Smooth muscle cell (in vitro differentiated cells): ENCODE measurements around the gene SLC26A1. TPM values are rescaled to one million over a fixed set of nuclear protein-coding genes. Genes with fewer than 3 reads are reported as not detected.

Experiments used
- DNase-seq: peaks from one replicate; lab custom pipeline; 2025; ENCODE audit not compliant: unreplicated experiment; lab: John Stamatoyannopoulos, UW
- H2AFZ ChIP-seq: fragments of 200-600 bp; sonication (generic); 2 replicates; pipeline ENCODE4 v1.6.0; 2016; ENCODE audit warnings: antibody characterized with exemption, low read depth, mild to moderate bottlenecking
- H3F3A ChIP-seq: fragments of 200-600 bp; sonication (generic); 2 replicates; pipeline ENCODE4 v1.6.0; 2017; ENCODE audit warnings: antibody characterized with exemption, low read depth
- H3K27ac ChIP-seq: fragments of 200-600 bp; sonication (generic); 2 replicates; pipeline ENCODE4 v1.5.1; 2016; ENCODE audit warnings: low read depth, mild to moderate bottlenecking
- H3K27me3 ChIP-seq: fragments of 200-600 bp; sonication (generic); 2 replicates; pipeline ENCODE4 v1.6.1; 2016; ENCODE audit warnings: low read depth, mild to moderate bottlenecking
- H3K36me3 ChIP-seq: fragments of 200-600 bp; sonication (generic); 2 replicates; pipeline ENCODE4 v1.5.1; 2016; ENCODE audit warnings: low read depth
- H3K4me1 ChIP-seq: fragments of 200-600 bp; sonication (generic); 2 replicates; pipeline ENCODE4 v1.5.1; 2016; ENCODE audit warnings: low read depth
- H3K4me2 ChIP-seq: fragments of 200-600 bp; sonication (generic); 2 replicates; pipeline ENCODE4 v1.6.0; 2016; ENCODE audit warnings: mild to moderate bottlenecking
- H3K4me3 ChIP-seq: fragments of 200-600 bp; sonication (generic); 2 replicates; pipeline ENCODE4 v1.5.1; 2016; ENCODE audit warnings: mild to moderate bottlenecking
- H3K79me2 ChIP-seq: fragments of 200-600 bp; sonication (generic); 2 replicates; pipeline ENCODE4 v1.6.0; 2016; ENCODE audit warnings: low read depth, mild to moderate bottlenecking
- H3K9ac ChIP-seq: fragments of 200-600 bp; sonication (generic); 2 replicates; pipeline ENCODE4 v1.6.0; 2016; ENCODE audit warnings: low read depth
- H3K9me3 ChIP-seq: fragments of 200-600 bp; sonication (generic); replicated peaks from 2 replicates; pipeline ENCODE4 v1.5.1; 2016; ENCODE audit warnings: low read depth
- H4K20me1 ChIP-seq: fragments of 200-600 bp; sonication (generic); 2 replicates; pipeline ENCODE4 v1.6.0; 2016; ENCODE audit warnings: low read depth
- CTCF ChIP-seq: fragments of 200-600 bp; sonication (generic); IDR thresholded peaks from 2 replicates; pipeline ENCODE4 v1.5.1; 2017; ENCODE audit warnings: borderline replicate concordance, mild to moderate bottlenecking, antibody characterized with exemption; ENCODE audit not compliant: insufficient read depth, poor library complexity, severe bottlenecking
- WGBS: methylation state at CpG from one replicate; pipeline ENCODE4 v1.1.7; 2016; ENCODE audit warnings: low lambda C conversion rate; 5-methylcytosine and 5-hydroxymethylcytosine counted together
- polyA plus RNA-seq: library from polyadenylated mRNA; unstranded; fragments of >200 nt; fragmentation: Nextera tagmentation; extraction: Ambion mirVana; gene quantifications from 2 replicates; pipeline ENCODE4 v1.2.1, GENCODE V29; 2016
- total RNA-seq: library from RNA; depleted of rRNA; stranded (reverse); fragments of >200 nt; gene quantifications from 2 replicates; pipeline ENCODE4 v1.2.3, GENCODE V29; 2014

The SLC26A1 gene
- total and polyA plus RNA-seq, 2 experiments from 2014 or later, result 0.67 to 1.7 TPM

DNA sequence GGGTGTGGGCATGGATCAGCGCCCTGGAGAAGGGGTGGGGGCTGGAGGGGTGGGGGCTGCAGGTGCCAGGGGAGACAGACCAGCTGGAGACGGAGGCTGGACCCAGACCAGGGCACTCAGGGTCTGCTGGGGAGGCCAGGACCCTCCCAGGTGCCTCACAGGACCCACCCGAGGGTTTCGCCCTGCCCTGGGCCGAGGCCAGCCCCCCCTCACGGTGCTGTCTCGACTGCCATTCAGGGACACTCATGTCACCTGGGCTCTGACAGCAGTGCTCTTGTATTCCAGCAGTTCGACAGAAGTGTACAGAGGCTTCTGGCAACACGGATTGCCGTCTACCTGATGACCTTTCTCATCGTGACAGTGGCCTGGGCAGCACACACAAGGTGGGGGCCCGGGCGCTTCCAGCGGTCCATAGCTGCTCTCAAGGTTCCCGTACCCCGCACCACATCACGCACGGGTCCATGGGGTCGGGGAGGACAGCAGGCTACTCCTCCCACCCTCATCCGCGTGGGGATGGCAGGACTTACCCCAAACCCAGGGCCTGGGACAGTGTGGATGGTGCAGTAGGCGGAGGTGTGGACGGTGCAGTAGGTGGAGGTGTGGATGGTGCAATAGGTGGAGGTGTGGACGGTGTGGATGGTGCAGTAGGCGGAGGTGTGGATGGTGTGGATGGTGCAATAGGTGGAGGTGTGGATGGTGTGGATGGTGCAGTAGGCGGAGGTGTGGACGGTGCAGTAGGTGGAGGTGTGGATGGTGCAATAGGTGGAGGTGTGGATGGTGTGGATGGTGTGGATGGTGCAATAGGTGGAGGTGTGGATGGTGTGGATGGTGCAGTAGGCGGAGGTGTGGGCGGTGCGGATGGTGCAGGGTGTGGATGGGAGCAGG is 42.8 kb downstream of the SLC26A1 start:
- DNase-seq, result no peak
- H3K4me3 ChIP-seq, result no peak overlapping the region
- H3K4me1 ChIP-seq, result no peaks in the 10 kb centered on the region
- no peak overlapping the region for H3K9ac ChIP-seq
- H3K27me3 ChIP-seq, result no peaks in the 10 kb centered on the region
- no peak overlapping the region for H2AFZ ChIP-seq
- 92% methylated on average over 25 of the region's 30 CpGs for WGBS
- H4K20me1 ChIP-seq, result peaks cover 12% of the 10 kb centered on the region
- no peaks in the 10 kb centered on the region for H3K79me2 ChIP-seq
- H3K27ac ChIP-seq, result no peak overlapping the region
- H3F3A ChIP-seq, result no peaks in the 10 kb centered on the region
- no peaks in the 10 kb centered on the region for H3K9me3 ChIP-seq
- H3K36me3 ChIP-seq, result no peaks in the 10 kb centered on the region
- no peak for TF ChIP-seq CTCF
- no peak overlapping the region for H3K4me2 ChIP-seq

DNA sequence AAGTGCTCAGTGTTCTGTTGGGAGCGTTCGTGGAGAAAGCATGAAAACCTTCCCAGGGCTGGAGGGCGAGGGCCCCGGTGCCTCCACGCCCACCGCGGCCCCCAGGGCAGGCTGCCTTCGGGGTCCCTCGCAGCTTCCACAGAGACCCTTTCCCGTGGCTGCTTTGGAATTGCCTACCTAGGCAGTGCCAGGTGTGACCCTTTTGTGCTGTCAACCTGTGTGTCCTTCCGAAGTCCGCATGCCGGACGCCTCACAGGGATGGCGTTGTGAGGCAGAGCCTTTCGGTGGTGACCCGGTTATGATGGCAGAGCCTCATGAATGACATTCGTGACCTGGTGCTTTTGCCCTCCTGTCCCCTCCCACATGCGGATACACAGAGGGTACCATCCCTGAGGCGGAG is 43.5 kb downstream of the SLC26A1 start:
- WGBS, result 91% methylated on average over 20 of the region's 20 CpGs
- Histone ChIP-seq H3K4me3 (no peak overlapping the region), H3K4me2 (no peak overlapping the region), H4K20me1 (peaks cover 18% of the 10 kb centered on the region), H3K9me3 (no peaks in the 10 kb centered on the region), H3K9ac (no peak overlapping the region), H3K36me3 (no peaks in the 10 kb centered on the region), H3K4me1 (no peaks in the 10 kb centered on the region), H3K27ac (no peak overlapping the region), H3K79me2 (no peaks in the 10 kb centered on the region), H2AFZ (no peak overlapping the region), H3F3A (no peaks in the 10 kb centered on the region), H3K27me3 (no peaks in the 10 kb centered on the region)
- DNase-seq, result no peak
- no peak for TF ChIP-seq CTCF

DNA sequence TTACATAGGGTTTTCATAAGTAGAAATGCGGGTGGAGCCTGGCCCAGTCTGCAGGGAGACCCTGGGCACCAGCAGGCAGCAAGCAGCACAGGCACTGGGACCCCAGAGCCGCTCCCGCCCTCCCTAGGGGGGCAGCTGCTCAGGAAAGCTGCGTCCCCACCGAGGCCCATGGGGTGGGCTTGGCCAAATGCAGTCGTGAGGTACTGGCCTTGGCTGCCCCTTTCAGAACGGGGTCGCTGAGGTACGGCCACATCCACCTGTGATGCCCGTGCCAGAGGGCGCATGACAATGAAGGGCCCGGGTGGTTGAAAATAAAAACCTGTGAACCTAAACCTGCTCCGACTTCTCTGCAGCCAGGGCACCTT is 44.3 kb downstream of the SLC26A1 start:
- Histone ChIP-seq H3K4me3 (no peak overlapping the region), H3K27ac (no peak overlapping the region), H3K9me3 (no peaks in the 10 kb centered on the region), H3K27me3 (no peaks in the 10 kb centered on the region), H3K36me3 (no peaks in the 10 kb centered on the region), H3K79me2 (no peaks in the 10 kb centered on the region), H4K20me1 (peaks cover 25% of the 10 kb centered on the region), H3K4me1 (no peaks in the 10 kb centered on the region), H3F3A (no peaks in the 10 kb centered on the region), H2AFZ (no peak overlapping the region), H3K9ac (no peak overlapping the region), H3K4me2 (no peak overlapping the region)
- TF ChIP-seq CTCF, result no peak
- WGBS, result 93% methylated on average over 13 of the region's 13 CpGs
- DNase-seq, result no peak
